MCF 10A (cell line): ENCODE data around the gene CTPS2. TPM values are rescaled to one million over a fixed set of nuclear protein-coding genes. Genes with fewer than 3 reads are reported as not detected.

ENCODE experiments used
- BruUV-seq: library from RNA; stranded (reverse); fragments of 400-500 nt; replicated peaks from 2 replicates; lab custom pipeline; 2021; lab: Mats Ljungman, UMichigan
- CTCF ChIA-PET: fragments of 300-600 bp; sonication (Branson Sonifier 250); formaldehyde crosslinking; extraction: SDS; loops from one replicate; lab custom pipeline; 2021; ENCODE audit warnings: antibody characterized with exemption, inconsistent platforms; lab: Yijun Ruan, JAX
- POLR2A ChIA-PET: fragments of 300-600, 350-650 bp; sonication (Branson Sonifier 250); formaldehyde crosslinking; extraction: SDS; loops from one replicate; lab custom pipeline; 2020; ENCODE audit warnings: antibody characterized with exemption, inconsistent platforms; lab: Yijun Ruan, JAX
- DNase-seq: peaks from one replicate; pipeline ENCODE4 v3.0.0-alpha.2; 2018; ENCODE audit not compliant: unreplicated experiment
- H3K27ac Mint-ChIP-seq: one replicate; pipeline ENCODE4 v1.8.0; 2022; ENCODE audit warnings: mild to moderate bottlenecking, low read depth, mixed read lengths; ENCODE audit not compliant: unreplicated experiment
- H3K27me3 Mint-ChIP-seq: one replicate; pipeline ENCODE4 v1.8.0; 2022; ENCODE audit warnings: mixed read lengths; ENCODE audit not compliant: insufficient read depth, unreplicated experiment
- H3K36me3 Mint-ChIP-seq: one replicate; pipeline ENCODE4 v1.8.0; 2022; ENCODE audit warnings: mild to moderate bottlenecking, moderate library complexity, mixed read lengths; ENCODE audit not compliant: insufficient read depth, unreplicated experiment
- H3K4me1 Mint-ChIP-seq: one replicate; pipeline ENCODE4 v1.8.0; 2022; ENCODE audit warnings: mixed read lengths; ENCODE audit not compliant: insufficient read depth, unreplicated experiment
- H3K4me3 Mint-ChIP-seq: one replicate; pipeline ENCODE4 v1.8.0; 2022; ENCODE audit warnings: mild to moderate bottlenecking, moderate library complexity, mixed read lengths; ENCODE audit not compliant: unreplicated experiment
- H3K9me3 Mint-ChIP-seq: one replicate; pipeline ENCODE4 v1.8.0; 2022; ENCODE audit warnings: mixed read lengths; ENCODE audit not compliant: unreplicated experiment
- CTCF ChIP-seq: fragments of 200-600 bp; IDR thresholded peaks from one replicate; pipeline ENCODE4 v1.8.0; 2022; ENCODE audit warnings: antibody characterized with exemption, mild to moderate bottlenecking; ENCODE audit not compliant: unreplicated experiment
- intact Hi-C: fragments of 100-400 bp; cut with micrococcal nuclease; formaldehyde crosslinking; loops from 2 replicates; pipeline ENCODE4 v1.14.1; 2022
- total RNA-seq: library from RNA; stranded (reverse); gene quantifications from 2 replicates; pipeline ENCODE4 v1.2.3, GENCODE V29; 2022

CTPS2 gene
- total RNA-seq, 1 experiment from 2014 or later = 5.3 TPM

GRCh38 chrX:16589826-16590225, 122.6 kb downstream of the CTPS2 start:
- no peak for TF ChIP-seq CTCF
- intact Hi-C loops = no loop called here
- no peaks in the 10 kb centered on the region for H3K36me3 Mint-ChIP-seq
- H3K4me1 Mint-ChIP-seq = peaks cover 11% of the 10 kb centered on the region
- no peak overlapping the region for H3K4me3 Mint-ChIP-seq
- no peaks in the 10 kb centered on the region for H3K9me3 Mint-ChIP-seq
- ChIA-PET CTCF (no interaction called here), POLR2A (interaction anchor here (0.6 to 1.5 kb wide), 2 partner anchors 9 to 873 kb away, joined by 3 read pairs; no protein-coding TSS in a partner anchor)
- H3K27ac Mint-ChIP-seq = no peak overlapping the region
- peaks cover 9% of the 10 kb centered on the region for H3K27me3 Mint-ChIP-seq
- peak; percentile 58 for DNase-seq
- BruUV-seq = no TSS peak

GRCh38 chrX:16589211-16589610, 123.3 kb downstream of the CTPS2 start:
- H3K36me3 Mint-ChIP-seq = no peaks in the 10 kb centered on the region
- peaks cover 9% of the 10 kb centered on the region for H3K27me3 Mint-ChIP-seq
- no peaks in the 10 kb centered on the region for H3K9me3 Mint-ChIP-seq
- no peak overlapping the region for H3K27ac Mint-ChIP-seq
- CTCF ChIA-PET = interaction anchor here (0.6 kb wide), 1 partner anchor 42 kb away, joined by 3 read pairs; no protein-coding TSS in a partner anchor
- no peak overlapping the region for H3K4me3 Mint-ChIP-seq
- H3K4me1 Mint-ChIP-seq = peaks cover 11% of the 10 kb centered on the region
- no TSS peak for BruUV-seq
- no peak for TF ChIP-seq CTCF
- intact Hi-C loops = no loop called here
- DNase-seq = peak; percentile 85
- POLR2A ChIA-PET = interaction anchor here (0.6 kb wide), 1 partner anchor 872 kb away, joined by 3 read pairs; no protein-coding TSS in a partner anchor

- H3K27me3 Mint-ChIP-seq = peaks cover 19% of the 10 kb centered on the region
- POLR2A ChIA-PET = no interaction called here
- CTCF ChIA-PET = no interaction called here
- no TSS peak for BruUV-seq
- no peak for TF ChIP-seq CTCF
- no peak overlapping the region for H3K27ac Mint-ChIP-seq
- DNase-seq = no peak
- intact Hi-C loops = no loop called here
- peaks cover 11% of the 10 kb centered on the region for H3K4me1 Mint-ChIP-seq
- no peaks in the 10 kb centered on the region for H3K9me3 Mint-ChIP-seq
- no peak overlapping the region for H3K4me3 Mint-ChIP-seq
- H3K36me3 Mint-ChIP-seq = no peaks in the 10 kb centered on the region
Measured at GRCh38 chrX:16588266-16588665, 124.2 kb downstream of the CTPS2 start.

GRCh38 chrX:16587836-16588235, 124.6 kb downstream of the CTPS2 start:
- no peaks in the 10 kb centered on the region for H3K36me3 Mint-ChIP-seq
- H3K27me3 Mint-ChIP-seq = peaks cover 23% of the 10 kb centered on the region

More at GRCh38 chrX:16587836-16588235, 124.6 kb downstream of the CTPS2 start:
- no peak overlapping the region for H3K27ac Mint-ChIP-seq
- DNase-seq = no peak
- TF ChIP-seq CTCF = no peak
- BruUV-seq = no TSS peak
- H3K4me1 Mint-ChIP-seq = peaks cover 11% of the 10 kb centered on the region
- H3K4me3 Mint-ChIP-seq = no peak overlapping the region
- no peaks in the 10 kb centered on the region for H3K9me3 Mint-ChIP-seq
- CTCF ChIA-PET = no interaction called here
- POLR2A ChIA-PET = no interaction called here
- intact Hi-C loops = no loop called here
